HEK293 (cell line): ENCODE data around the gene AGXT.
A peak's percentile ranks its signal among the peaks of the same experiment; 100 is the strongest.

Experiments
- CTCF ChIA-PET: fragments of 350-600 bp; formaldehyde crosslinking; extraction: SDS; loops from one replicate; lab custom pipeline; 2021; ENCODE audit warnings: antibody characterized with exemption; lab: Yijun Ruan, JAX
- POLR2A ChIA-PET: fragments of 300-600 bp; formaldehyde crosslinking; extraction: SDS; loops from one replicate; lab custom pipeline; 2020; ENCODE audit warnings: antibody characterized with exemption, inconsistent platforms; lab: Yijun Ruan, JAX
- H3K27ac ChIP-seq: fragments of 200-500 bp; sonication (Bioruptor generic); 2 replicates; pipeline ENCODE4 v1.5.1; 2014; ENCODE audit warnings: low read depth, low read length, control low read depth, inconsistent platforms; ENCODE audit errors: extremely low read depth
- H3K36me3 ChIP-seq, 2 experiments: fragments of 200-500 bp in 1 of 2; sonication (Bioruptor generic) in 1 of 2; 1 replicate in 1 of 2; 2 replicates in 1 of 2; pipeline ENCODE4 v1.5.1; 2014 to 2017; ENCODE audit warnings: inconsistent platforms in 2 of 2, low read length in 2 of 2; ENCODE audit not compliant: control insufficient read depth in 2 of 2, insufficient read depth in 1 of 2
- H3K4me1 ChIP-seq: fragments of 200-500 bp; sonication (Bioruptor generic); 2 replicates; pipeline ENCODE4 v1.5.1; 2014; ENCODE audit warnings: mild to moderate bottlenecking, low read length, inconsistent platforms; ENCODE audit not compliant: control insufficient read depth, insufficient read depth
- H3K4me3 ChIP-seq: 2 replicates; pipeline ENCODE4 v1.5.1; 2011; ENCODE audit warnings: low read depth, mild to moderate bottlenecking, control low read depth, low read length, moderate library complexity
- H3K9me3 ChIP-seq: fragments of 200-500 bp; sonication (Bioruptor generic); 2 replicates; pipeline ENCODE4 v1.5.1; 2014; ENCODE audit warnings: low read depth, low read length, inconsistent platforms; ENCODE audit not compliant: control insufficient read depth, insufficient read depth
- BCL11B ChIP-seq: fragments of 450-650 bp; formaldehyde crosslinking; IDR thresholded peaks from 2 replicates; pipeline ENCODE4 v1.5.1; 2016; ENCODE audit warnings: low read depth, missing biosample characterization, missing genetic modification characterization
- CTCF ChIP-seq: fragments of 450-650 bp; formaldehyde crosslinking; IDR thresholded peaks from 2 replicates; pipeline ENCODE4 v1.5.1; 2016; ENCODE audit warnings: missing biosample characterization, missing genetic modification characterization
- GLIS2 ChIP-seq: fragments of 450-650 bp; formaldehyde crosslinking; IDR thresholded peaks from 2 replicates; pipeline ENCODE4 v1.5.1; 2016; ENCODE audit warnings: missing biosample characterization, missing genetic modification characterization
- IKZF3 ChIP-seq: fragments of 450-650 bp; IDR thresholded peaks from 2 replicates; pipeline ENCODE4 v1.5.0; 2018; ENCODE audit warnings: missing biosample characterization, mild to moderate bottlenecking, missing genetic modification characterization, moderate library complexity
- KLF1 ChIP-seq: fragments of 450-650 bp; formaldehyde crosslinking; IDR thresholded peaks from 2 replicates; pipeline ENCODE4 v1.5.1; 2016; ENCODE audit warnings: missing biosample characterization, missing genetic modification characterization
- MYNN ChIP-seq: fragments of 450-650 bp; formaldehyde crosslinking; IDR thresholded peaks from 2 replicates; pipeline ENCODE4 v1.5.1; 2016; ENCODE audit warnings: missing biosample characterization, missing genetic modification characterization, borderline replicate concordance
- WT1 ChIP-seq: fragments of 450-650 bp; formaldehyde crosslinking; IDR thresholded peaks from 2 replicates; pipeline ENCODE4 v1.5.1; 2016; ENCODE audit warnings: missing biosample characterization, missing genetic modification characterization
- ZBTB1 ChIP-seq: fragments of 450-650 bp; formaldehyde crosslinking; IDR thresholded peaks from 2 replicates; pipeline ENCODE4 v1.5.1; 2016; ENCODE audit warnings: missing biosample characterization, missing genetic modification characterization
- ZBTB7A ChIP-seq: fragments of 450-650 bp; formaldehyde crosslinking; IDR thresholded peaks from 2 replicates; pipeline ENCODE4 v1.5.1; 2016; ENCODE audit warnings: low read depth, missing biosample characterization, missing genetic modification characterization
- ZEB2 ChIP-seq: fragments of 450-650 bp; formaldehyde crosslinking; IDR thresholded peaks from 2 replicates; pipeline ENCODE4 v1.5.1; 2016; ENCODE audit warnings: missing biosample characterization, missing genetic modification characterization
- ZFP69B ChIP-seq: fragments of 450-650 bp; formaldehyde crosslinking; IDR thresholded peaks from 2 replicates; pipeline ENCODE4 v1.5.1; 2016; ENCODE audit warnings: missing biosample characterization, missing genetic modification characterization
- ZNF112 ChIP-seq: fragments of 450-650 bp; formaldehyde crosslinking; IDR thresholded peaks from 2 replicates; pipeline ENCODE4 v1.5.0; 2017; ENCODE audit warnings: missing biosample characterization, missing genetic modification characterization
- ZNF19 ChIP-seq: fragments of 450-650 bp; formaldehyde crosslinking; IDR thresholded peaks from 2 replicates; pipeline ENCODE4; 2016; ENCODE audit warnings: missing biosample characterization, missing genetic modification characterization, low read depth
- ZNF354C ChIP-seq: fragments of 450-650 bp; formaldehyde crosslinking; IDR thresholded peaks from 2 replicates; pipeline ENCODE4 v1.5.1; 2016; ENCODE audit warnings: missing biosample characterization, missing genetic modification characterization, low read depth, borderline replicate concordance
- ZNF530 ChIP-seq: fragments of 450-650 bp; formaldehyde crosslinking; IDR thresholded peaks from 2 replicates; pipeline ENCODE4 v1.5.1; 2016; ENCODE audit warnings: low read depth, missing biosample characterization, missing genetic modification characterization
- ZNF555 ChIP-seq: fragments of 450-650 bp; formaldehyde crosslinking; conservative IDR thresholded peaks from 2 replicates; pipeline ENCODE4 v1.5.1; 2017; ENCODE audit warnings: missing biosample characterization, mild to moderate bottlenecking, missing genetic modification characterization, inconsistent platforms
- ZNF654 ChIP-seq: fragments of 450-650 bp; formaldehyde crosslinking; IDR thresholded peaks from 2 replicates; pipeline ENCODE4 v1.5.1; 2016; ENCODE audit warnings: low read depth, missing biosample characterization, missing genetic modification characterization
- ZNF830 ChIP-seq: fragments of 450-650 bp; IDR thresholded peaks from 2 replicates; pipeline ENCODE4 v1.5.0; 2018; ENCODE audit warnings: missing biosample characterization, missing genetic modification characterization, low read depth, mild to moderate bottlenecking, moderate library complexity
- TF ChIP-seq, protein P1 (sequence below): fragments of 450-650 bp; formaldehyde crosslinking; IDR thresholded peaks from 2 replicates; pipeline ENCODE4 v1.5.1; 2016; ENCODE audit warnings: missing biosample characterization, missing genetic modification characterization
- TF ChIP-seq, protein P2 (sequence below): fragments of 450-650 bp; formaldehyde crosslinking; IDR thresholded peaks from 2 replicates; pipeline ENCODE4 v1.5.1; 2016; ENCODE audit warnings: missing biosample characterization, missing genetic modification characterization, borderline replicate concordance

Gene AGXT

DNA sequence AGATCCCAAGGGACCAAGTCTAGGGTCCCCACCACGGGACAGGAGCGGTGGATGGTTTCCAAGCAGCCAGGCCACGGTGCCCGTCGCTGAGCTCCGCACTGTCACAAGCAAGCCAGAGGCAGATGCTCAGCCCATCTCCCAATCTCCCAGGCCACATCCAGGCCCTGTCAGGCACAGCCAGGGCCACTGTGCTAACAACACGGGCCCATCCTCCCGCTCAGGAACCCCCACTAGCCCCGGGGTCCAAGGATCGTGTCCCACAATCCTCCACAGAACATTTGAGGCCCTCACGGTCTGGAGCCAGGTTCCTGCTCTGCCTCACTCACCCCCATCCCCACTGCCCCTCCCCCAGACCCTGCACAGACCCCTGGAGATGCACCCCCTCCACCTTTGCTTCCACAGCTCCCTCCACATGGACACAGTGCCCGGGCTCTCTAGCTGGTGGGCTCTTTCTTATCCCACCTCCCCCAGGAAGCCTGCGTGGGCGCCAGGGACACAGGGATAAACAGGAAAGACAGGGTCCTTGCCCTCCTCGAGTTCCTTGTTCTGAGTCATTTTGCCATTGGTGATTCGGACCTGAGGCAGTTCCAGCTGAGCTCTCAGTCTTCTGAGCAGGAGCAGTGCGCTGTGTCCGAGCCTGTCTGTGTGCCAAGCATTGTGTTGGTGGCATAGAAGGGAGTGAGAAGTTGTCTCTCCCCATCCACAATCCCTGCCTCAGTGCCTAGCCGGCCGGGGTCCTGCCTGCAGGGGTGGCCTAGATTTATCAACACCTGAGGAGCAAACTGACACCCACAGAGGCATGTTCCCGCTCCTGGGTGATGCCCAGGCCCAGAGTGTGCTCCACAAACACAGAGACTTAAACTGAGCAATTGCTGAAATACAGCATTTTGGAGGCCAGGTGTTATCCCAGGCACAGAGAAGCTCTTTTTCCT lies 44.5 kb downstream of the AGXT start:
- ChIA-PET POLR2A (no interaction called here), CTCF (interaction anchor here (0.8 to 2.1 kb wide), 13 partner anchors 11 to 746 kb away, joined by 3 to 12 read pairs (median 3); no protein-coding TSS in a partner anchor)
- no peak overlapping the region for H3K27ac ChIP-seq
- H3K9me3 ChIP-seq = no peaks in the 10 kb centered on the region
- no peaks in the 10 kb centered on the region for H3K36me3 ChIP-seq
- H3K4me3 ChIP-seq = no peak overlapping the region
- TF ChIP-seq ZNF830 (tag by site-specific recombination) (no peak), ZBTB1 (tag by site-specific recombination) (no peak), WT1 (no peak), ZNF354C (tag by site-specific recombination) (no peak), BCL11B (tag by site-specific recombination) (no peak), ZNF112 (tag by site-specific recombination) (no peak), ZEB2 (tag by site-specific recombination) (no peak), ZNF530 (no peak), ZNF555 (tag by site-specific recombination) (no peak), IKZF3 (tag by site-specific recombination) (no peak), ZBTB7A (no peak), ZNF19 (tag by site-specific recombination) (no peak)
- TF ChIP-seq, protein P1, sequence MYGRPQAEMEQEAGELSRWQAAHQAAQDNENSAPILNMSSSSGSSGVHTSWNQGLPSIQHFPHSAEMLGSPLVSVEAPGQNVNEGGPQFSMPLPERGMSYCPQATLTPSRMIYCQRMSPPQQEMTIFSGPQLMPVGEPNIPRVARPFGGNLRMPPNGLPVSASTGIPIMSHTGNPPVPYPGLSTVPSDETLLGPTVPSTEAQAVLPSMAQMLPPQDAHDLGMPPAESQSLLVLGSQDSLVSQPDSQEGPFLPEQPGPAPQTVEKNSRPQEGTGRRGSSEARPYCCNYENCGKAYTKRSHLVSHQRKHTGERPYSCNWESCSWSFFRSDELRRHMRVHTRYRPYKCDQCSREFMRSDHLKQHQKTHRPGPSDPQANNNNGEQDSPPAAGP = no peak
- TF ChIP-seq, protein P2, sequence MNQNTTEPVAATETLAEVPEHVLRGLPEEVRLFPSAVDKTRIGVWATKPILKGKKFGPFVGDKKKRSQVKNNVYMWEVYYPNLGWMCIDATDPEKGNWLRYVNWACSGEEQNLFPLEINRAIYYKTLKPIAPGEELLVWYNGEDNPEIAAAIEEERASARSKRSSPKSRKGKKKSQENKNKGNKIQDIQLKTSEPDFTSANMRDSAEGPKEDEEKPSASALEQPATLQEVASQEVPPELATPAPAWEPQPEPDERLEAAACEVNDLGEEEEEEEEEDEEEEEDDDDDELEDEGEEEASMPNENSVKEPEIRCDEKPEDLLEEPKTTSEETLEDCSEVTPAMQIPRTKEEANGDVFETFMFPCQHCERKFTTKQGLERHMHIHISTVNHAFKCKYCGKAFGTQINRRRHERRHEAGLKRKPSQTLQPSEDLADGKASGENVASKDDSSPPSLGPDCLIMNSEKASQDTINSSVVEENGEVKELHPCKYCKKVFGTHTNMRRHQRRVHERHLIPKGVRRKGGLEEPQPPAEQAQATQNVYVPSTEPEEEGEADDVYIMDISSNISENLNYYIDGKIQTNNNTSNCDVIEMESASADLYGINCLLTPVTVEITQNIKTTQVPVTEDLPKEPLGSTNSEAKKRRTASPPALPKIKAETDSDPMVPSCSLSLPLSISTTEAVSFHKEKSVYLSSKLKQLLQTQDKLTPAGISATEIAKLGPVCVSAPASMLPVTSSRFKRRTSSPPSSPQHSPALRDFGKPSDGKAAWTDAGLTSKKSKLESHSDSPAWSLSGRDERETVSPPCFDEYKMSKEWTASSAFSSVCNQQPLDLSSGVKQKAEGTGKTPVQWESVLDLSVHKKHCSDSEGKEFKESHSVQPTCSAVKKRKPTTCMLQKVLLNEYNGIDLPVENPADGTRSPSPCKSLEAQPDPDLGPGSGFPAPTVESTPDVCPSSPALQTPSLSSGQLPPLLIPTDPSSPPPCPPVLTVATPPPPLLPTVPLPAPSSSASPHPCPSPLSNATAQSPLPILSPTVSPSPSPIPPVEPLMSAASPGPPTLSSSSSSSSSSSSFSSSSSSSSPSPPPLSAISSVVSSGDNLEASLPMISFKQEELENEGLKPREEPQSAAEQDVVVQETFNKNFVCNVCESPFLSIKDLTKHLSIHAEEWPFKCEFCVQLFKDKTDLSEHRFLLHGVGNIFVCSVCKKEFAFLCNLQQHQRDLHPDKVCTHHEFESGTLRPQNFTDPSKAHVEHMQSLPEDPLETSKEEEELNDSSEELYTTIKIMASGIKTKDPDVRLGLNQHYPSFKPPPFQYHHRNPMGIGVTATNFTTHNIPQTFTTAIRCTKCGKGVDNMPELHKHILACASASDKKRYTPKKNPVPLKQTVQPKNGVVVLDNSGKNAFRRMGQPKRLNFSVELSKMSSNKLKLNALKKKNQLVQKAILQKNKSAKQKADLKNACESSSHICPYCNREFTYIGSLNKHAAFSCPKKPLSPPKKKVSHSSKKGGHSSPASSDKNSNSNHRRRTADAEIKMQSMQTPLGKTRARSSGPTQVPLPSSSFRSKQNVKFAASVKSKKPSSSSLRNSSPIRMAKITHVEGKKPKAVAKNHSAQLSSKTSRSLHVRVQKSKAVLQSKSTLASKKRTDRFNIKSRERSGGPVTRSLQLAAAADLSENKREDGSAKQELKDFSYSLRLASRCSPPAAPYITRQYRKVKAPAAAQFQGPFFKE (tag by site-specific recombination) = no peak
- 0 out of 2 replicates have a peak, but pooled peaks cover 2% of the 10 kb centered on the region for H3K4me1 ChIP-seq

- POLR2A ChIA-PET = interaction anchor here (0.5 to 1.3 kb wide), 2 partner anchors 188 to 437 kb away, joined by 3 to 6 read pairs; partner anchors contain the start of gene MTERF4
- H3K27ac ChIP-seq = no peak overlapping the region
- H3K9me3 ChIP-seq = no peaks in the 10 kb centered on the region
- H3K4me1 ChIP-seq = 0 out of 2 replicates have a peak, but pooled peaks cover 2% of the 10 kb centered on the region
- H3K36me3 ChIP-seq = no peaks in the 10 kb centered on the region
- TF ChIP-seq CTCF (tag by site-specific recombination) = peak; percentile 89
- TF ChIP-seq MYNN = no peak
- 0 out of 2 replicates have a peak, but pooled peaks have one; percentile 18 for TF ChIP-seq GLIS2
- peak; percentile 47 for TF ChIP-seq ZNF654 (tag by site-specific recombination)
- no peak for TF ChIP-seq ZFP69B
- peak; percentile 38; the same call in 1 of the 2 replicates for TF ChIP-seq ZBTB7A
- no peak for TF ChIP-seq ZNF555 (tag by site-specific recombination)
- TF ChIP-seq BCL11B (tag by site-specific recombination) = no peak
- TF ChIP-seq KLF1 (tag by site-specific recombination) = peak; percentile 54; the same call in 1 of the 2 replicates
- TF ChIP-seq, protein P1 = peak; percentile 31; the same call in 1 of the 2 replicates
- no peak overlapping the region for H3K4me3 ChIP-seq
- CTCF ChIA-PET = interaction anchor here (0.6 to 2.1 kb wide), 33 partner anchors 8 to 652 kb away, joined by 3 to 12 read pairs (median 4); partner anchors contain the start of gene CROCC2
Measured at GRCh38 chr2:240913810-240914644, 45.4 kb downstream of the AGXT start.
